ENCODE measurements around the gene CLEC11A.
"Not testable (repeated sequence)": the region's sequence is repeated elsewhere in the genome, so short reads cannot be mapped to it uniquely, and the experiment has no call there.

Gene CLEC11A

GRCh38 chr19:50723735-50724521 is 764 bp downstream of the CLEC11A start:
- DNase-seq (ENCODE audit: low spot score) = no peak

DNA sequence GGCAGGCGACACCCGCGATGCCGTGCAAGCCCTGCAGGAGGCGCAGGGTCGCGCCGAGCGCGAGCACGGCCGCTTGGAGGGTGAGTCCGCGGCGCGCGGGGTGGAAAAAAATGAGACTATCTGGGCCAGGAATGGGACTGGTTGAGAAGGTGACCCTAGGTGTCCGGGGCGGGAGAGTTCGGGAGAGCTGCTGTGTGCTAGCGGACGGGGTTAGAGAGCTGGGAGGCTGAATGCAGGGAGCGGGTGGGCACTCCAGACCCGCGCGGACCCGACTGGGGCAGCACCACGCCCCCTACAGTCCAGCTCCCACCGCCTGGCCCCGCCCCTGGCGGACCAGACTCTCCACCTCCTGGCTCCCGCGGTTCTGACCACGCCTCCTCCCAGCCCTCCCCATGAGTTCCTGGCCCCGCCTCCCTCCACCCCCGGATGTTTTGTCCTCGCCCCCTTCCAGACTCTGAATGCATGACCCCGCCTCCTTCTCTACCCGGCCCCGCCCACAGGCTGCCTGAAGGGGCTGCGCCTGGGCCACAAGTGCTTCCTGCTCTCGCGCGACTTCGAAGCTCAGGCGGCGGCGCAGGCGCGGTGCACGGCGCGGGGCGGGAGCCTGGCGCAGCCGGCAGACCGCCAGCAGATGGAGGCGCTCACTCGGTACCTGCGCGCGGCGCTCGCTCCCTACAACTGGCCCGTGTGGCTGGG is 1.5 kb downstream of the CLEC11A start:
- DNase-seq (ENCODE audit: low spot score) = peak; percentile 100

- no peak for DNase-seq (ENCODE audit: low spot score)
Observed at GRCh38 chr19:50725218-50725910, 2.2 kb downstream of the CLEC11A start.

DNA sequence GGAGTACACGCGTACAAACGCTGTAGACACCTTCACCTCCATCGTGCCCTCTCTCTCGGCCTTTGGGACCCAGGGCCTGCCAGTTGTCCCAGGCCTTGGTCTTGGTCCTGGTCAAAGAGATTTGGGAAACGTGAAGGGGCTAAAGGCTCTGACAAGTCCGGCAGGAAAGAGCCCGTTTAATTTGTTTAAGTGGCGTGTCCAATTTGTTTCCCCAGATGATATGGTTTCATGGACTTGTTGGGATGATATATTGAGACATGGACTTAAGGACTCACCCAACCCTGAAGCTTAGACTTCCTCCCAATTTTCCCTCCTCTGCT is 2.7 kb downstream of the CLEC11A start:
- DNase-seq (ENCODE audit: low spot score) = no peak

GRCh38 chr19:50728084-50728737 is 5.0 kb downstream of the CLEC11A start:
- peak; percentile 67 for DNase-seq (ENCODE audit: low spot score)

- DNase-seq (ENCODE audit: low spot score) = no peak
Observed at GRCh38 chr19:50729894-50730293, 6.7 kb downstream of the CLEC11A start.

GRCh38 chr19:50735869-50736268 is 12.7 kb downstream of the CLEC11A start:
- no peak for DNase-seq (ENCODE audit: low spot score)

DNA sequence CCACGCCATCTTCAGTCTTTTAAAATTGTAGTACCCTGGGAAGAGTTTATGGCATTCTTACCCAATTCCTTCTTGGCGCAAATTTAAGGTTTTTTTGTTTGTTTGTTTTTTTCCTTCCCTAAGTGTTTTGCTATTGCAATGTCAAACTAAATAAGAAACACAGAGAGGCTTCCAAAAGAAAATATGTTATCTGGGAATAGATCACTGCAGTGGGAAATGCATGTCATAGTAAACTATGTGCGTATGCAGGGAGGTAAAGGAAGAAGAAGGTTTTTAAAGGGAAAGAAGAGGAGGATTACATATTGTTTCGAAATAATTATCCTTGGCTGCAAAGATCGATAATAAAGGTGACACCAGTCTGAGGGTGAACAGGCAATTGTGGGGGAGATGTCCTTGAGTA is 13.2 kb downstream of the CLEC11A start:
- DNase-seq (ENCODE audit: low spot score) = no peak

DNA sequence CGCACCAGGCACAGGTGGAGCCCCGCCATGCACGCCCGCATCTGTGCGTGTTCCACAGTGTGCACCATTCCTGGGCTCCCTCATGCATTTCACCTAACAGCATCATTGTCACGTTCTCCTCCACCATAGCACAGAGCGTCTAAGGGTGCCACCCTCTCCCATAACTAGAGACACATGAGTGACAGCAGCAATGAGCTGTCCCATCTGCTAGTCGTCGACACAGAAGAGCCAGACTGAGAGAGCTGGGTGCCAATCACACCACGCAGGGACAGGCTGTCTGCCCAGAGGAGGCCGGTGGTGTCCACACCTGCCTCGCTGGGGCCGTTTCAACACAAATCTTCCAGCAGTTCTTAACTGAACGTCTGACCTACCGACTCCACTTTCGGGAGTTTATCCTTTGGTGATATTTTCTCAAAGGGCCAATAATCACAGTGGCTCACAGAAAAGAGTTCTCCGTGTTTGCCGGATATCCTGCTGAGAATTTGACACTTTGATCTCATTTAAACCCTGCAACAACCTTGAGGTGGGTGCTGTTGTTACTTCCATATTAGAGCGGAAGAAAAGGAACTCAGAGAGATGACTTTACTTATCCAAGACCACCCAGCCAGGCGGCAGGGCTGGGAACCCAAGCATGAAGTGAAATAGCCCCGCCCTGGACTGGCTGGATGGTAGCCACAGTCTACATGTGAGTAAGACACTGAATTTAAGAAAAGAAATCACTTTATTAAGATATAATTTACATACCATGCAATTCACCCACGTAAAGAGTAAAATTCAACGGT is 16.2 kb downstream of the CLEC11A start:
- no peak for DNase-seq (ENCODE audit: low spot score)

DNA sequence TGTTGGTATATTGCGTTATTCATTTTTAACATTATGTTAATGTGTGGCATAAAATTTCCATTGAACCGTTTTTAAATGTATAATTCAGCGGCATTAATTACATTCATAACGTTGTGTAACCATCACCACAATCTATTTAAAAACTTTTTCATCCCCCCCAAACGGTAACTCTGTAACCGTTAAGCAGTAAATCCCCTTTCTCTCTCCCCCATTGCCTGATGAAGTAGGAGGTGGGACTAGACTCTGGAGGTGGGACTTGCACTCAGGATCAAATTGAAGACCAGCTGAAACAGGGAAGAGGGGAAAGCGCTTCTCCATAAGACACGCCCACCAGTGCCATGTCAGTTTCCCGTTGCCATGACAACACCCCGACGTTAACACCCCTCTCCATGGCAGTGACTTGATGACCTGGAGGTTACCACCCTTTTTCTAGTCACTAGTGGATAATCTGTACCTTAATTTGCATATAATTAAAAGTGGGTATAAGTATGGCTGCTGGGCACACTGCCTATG is 16.8 kb downstream of the CLEC11A start:
- DNase-seq (ENCODE audit: low spot score) = no peak

DNA sequence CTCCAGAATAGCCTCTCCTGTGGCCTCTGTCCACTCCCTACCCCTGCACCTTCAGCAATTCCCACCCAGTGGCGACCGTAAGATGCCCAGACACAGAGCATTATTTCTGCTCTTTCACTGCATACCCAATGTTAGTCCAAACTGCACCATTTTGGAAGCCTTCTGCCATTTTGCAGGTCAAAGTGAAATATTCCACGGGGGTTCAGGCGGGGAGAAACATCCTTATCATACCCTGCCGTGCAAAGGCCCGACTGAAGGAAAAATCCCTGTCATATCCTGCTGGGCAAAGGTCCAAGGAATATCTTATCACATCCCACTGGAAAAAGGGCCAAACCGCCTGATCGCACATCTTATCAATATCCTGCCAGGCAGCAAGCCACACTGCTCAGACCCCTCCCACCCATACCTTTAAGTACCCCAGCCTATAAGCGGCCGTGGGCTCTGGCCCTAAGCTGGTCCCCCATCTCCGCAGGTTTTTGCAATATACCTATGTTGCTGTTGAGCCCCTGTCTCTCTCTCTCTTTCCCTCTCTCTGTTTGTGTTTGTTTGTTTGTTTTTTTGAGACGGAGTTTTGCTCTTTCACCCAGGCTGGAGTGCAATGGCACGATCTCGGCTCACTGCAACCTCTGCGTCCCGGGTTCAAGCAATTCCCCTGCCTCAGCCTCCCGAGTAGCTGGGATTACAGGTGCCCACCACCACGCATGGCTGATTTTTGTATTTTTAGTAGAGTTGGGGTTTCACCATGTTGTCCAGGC is 18.2 kb downstream of the CLEC11A start:
- DNase-seq (ENCODE audit: low spot score) = no peak

GRCh38 chr19:50743537-50743936 is 20.4 kb downstream of the CLEC11A start:
- no peak for DNase-seq (ENCODE audit: low spot score)

DNA sequence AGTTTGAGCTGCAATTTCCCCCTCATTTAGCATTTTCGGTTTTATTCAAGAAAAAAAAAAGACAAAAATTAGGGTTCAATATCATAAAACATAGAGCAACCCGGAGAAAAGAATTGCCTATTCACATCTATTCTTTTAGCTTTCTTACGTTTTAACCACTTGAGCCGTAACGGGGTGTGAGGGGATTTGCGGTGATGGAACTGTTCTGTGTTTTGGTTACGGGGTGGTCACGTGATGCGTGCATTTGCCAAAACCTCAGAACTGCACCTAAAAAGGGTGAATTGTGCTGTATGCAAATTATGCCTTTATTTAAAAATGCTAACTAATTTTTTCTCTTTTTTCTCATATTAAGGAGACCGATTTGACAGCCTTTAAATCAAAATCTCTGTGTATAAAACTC is 22.1 kb downstream of the CLEC11A start:
- DNase-seq (ENCODE audit: low spot score) = no peak

- not testable (repeated sequence) for DNase-seq (ENCODE audit: low spot score)
Observed at GRCh38 chr19:50747141-50747540, 24.0 kb downstream of the CLEC11A start.

- DNase-seq (ENCODE audit: low spot score) = no peak
Observed at GRCh38 chr19:50749490-50749889, 26.3 kb downstream of the CLEC11A start.

GRCh38 chr19:50750010-50750409 is 26.8 kb downstream of the CLEC11A start:
- DNase-seq (ENCODE audit: low spot score) = no peak

- no peak for DNase-seq (ENCODE audit: low spot score)
Observed at GRCh38 chr19:50753879-50754278, 30.7 kb downstream of the CLEC11A start.

- DNase-seq (ENCODE audit: low spot score) = not testable (repeated sequence)
Observed at GRCh38 chr19:50756244-50756643, 33.1 kb downstream of the CLEC11A start.

- DNase-seq (ENCODE audit: low spot score) = not testable (repeated sequence)
Observed at GRCh38 chr19:50757624-50758023, 34.5 kb downstream of the CLEC11A start.

GRCh38 chr19:50759076-50759475 is 35.9 kb downstream of the CLEC11A start:
- DNase-seq (ENCODE audit: low spot score) = not testable (repeated sequence)

DNA sequence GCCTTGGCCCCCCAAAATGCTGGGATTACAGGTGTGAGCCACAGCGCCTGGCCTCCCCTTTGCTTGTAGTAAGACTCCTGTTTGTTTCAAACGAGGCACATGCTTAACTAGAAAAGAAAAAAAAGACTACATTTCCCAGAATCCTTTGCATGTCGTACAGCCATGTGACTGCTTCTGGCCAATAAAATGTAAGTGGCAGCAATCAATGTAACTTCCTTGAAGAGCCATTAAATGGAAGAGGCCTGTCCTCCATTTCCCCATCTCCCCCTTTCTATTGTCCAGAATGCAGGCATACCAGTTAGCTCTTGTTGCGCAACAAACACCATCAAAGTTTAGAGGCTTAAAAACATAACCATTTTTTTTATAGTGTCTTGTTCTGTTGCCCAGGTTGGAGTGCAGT is 36.7 kb downstream of the CLEC11A start:
- DNase-seq (ENCODE audit: low spot score) = peak; percentile 30
